B cell (primary cell): Measurements from ENCODE around the gene GDPD2. TPM values are rescaled to one million over a fixed set of nuclear protein-coding genes. Genes with fewer than 3 reads are reported as not detected.

Experiments
- ATAC-seq: fragments of 200-7000 bp; cut with Tn5 transposase; one replicate; pipeline ENCODE4 v1.10.0; 2021; ENCODE audit warnings: low read depth, mild to moderate bottlenecking, moderate number of reproducible peaks, moderate library complexity
- CTCF ChIA-PET: fragments of 350-600 bp; sonication (Branson Sonifier 250); formaldehyde crosslinking; loops from one replicate; lab custom pipeline; 2021; ENCODE audit warnings: antibody characterized with exemption, inconsistent platforms; lab: Charles Lee
- POLR2A ChIA-PET: fragments of 350-600 bp; sonication (Branson Sonifier 250); formaldehyde crosslinking; loops from one replicate; lab custom pipeline; 2021; ENCODE audit warnings: antibody characterized with exemption; lab: Charles Lee
- DNase-seq: peaks from one replicate; pipeline ENCODE4 v3.0.0; 2013
- H2AFZ ChIP-seq: 2 replicates; pipeline ENCODE4 v1.6.1; 2012; ENCODE audit warnings: mild to moderate bottlenecking, low read depth, low read length; ENCODE audit not compliant: insufficient read depth, poor library complexity, severe bottlenecking
- H3K27ac ChIP-seq, 2 donors: 1 replicate in 1 of 2; 2 replicates in 1 of 2; pipeline ENCODE4 v1.5.1; 2012 to 2013; ENCODE audit warnings: low read length in 2 of 2, mild to moderate bottlenecking in 2 of 2, moderate library complexity in 1 of 2
- H3K27me3 ChIP-seq, 4 experiments: fragments of 200-600 bp in 1 of 4; sonication (generic) in 1 of 4; replicated peaks in 1 of 4; 1 replicate in 2 of 4; 2 replicates in 2 of 4; pipeline versions ENCODE4 v1.6.1 to v1.7.0; 2013 to 2016; ENCODE audit warnings: low read length in 3 of 4, mild to moderate bottlenecking in 2 of 4, mixed read lengths in 1 of 4, moderate library complexity in 1 of 4; ENCODE audit not compliant: insufficient read depth in 4 of 4, control insufficient read depth in 3 of 4; ENCODE audit errors: control extremely low read depth in 1 of 4
- H3K36me3 ChIP-seq, 2 experiments: replicated peaks in 1 of 2; 1 replicate in 1 of 2; 2 replicates in 1 of 2; pipeline versions ENCODE4 v1.6.1 to v1.7.1; 2013; ENCODE audit warnings: low read length in 1 of 2; ENCODE audit not compliant: insufficient read depth in 2 of 2, control insufficient read depth in 1 of 2; ENCODE audit errors: control extremely low read depth in 1 of 2, extremely low read depth in 1 of 2
- H3K4me1 ChIP-seq, 2 donors: fragments of 200-600 bp in 1 of 2; sonication (generic) in 1 of 2; 1 replicate in 1 of 2; 2 replicates in 1 of 2; pipeline versions ENCODE4 v1.5.1 to v1.6.1; 2013 to 2017; ENCODE audit warnings: low read length in 2 of 2; ENCODE audit not compliant: control insufficient read depth in 2 of 2, insufficient read depth in 2 of 2
- H3K4me2 ChIP-seq: replicated peaks from 2 replicates; pipeline ENCODE3; 2012; ENCODE audit warnings: mild to moderate bottlenecking, low read depth, low read length; ENCODE audit not compliant: poor library complexity, severe bottlenecking
- H3K4me3 ChIP-seq, 5 experiments: fragments of 200-600 bp in 1 of 5; sonication (generic) in 1 of 5; 1 replicate in 3 of 5; 2 replicates in 2 of 5; pipeline versions ENCODE4 v1.5.1 to v1.7.0; 2011 to 2016; ENCODE audit warnings: low read length in 4 of 5, mild to moderate bottlenecking in 4 of 5, low read depth in 2 of 5, control low read depth in 1 of 5, moderate library complexity in 1 of 5; ENCODE audit not compliant: insufficient read depth in 1 of 5; ENCODE audit errors: control extremely low read depth in 1 of 5, extremely low read depth in 1 of 5
- H3K79me2 ChIP-seq: fragments of 200-600 bp; sonication (generic); one replicate; pipeline ENCODE4 v1.6.0; 2016; ENCODE audit warnings: low read length; ENCODE audit not compliant: control insufficient read depth, insufficient read depth
- H3K9ac ChIP-seq: fragments of 200-600 bp; sonication (generic); 2 replicates; pipeline ENCODE4 v1.6.1; 2017; ENCODE audit warnings: mild to moderate bottlenecking, low read length, moderate library complexity
- H3K9me3 ChIP-seq, 3 donors: one replicate each; pipeline versions ENCODE4 v1.6.1 to v1.7.1; 2013; ENCODE audit warnings: low read length in 2 of 3; ENCODE audit not compliant: control insufficient read depth in 2 of 3, insufficient read depth in 1 of 3; ENCODE audit errors: control extremely low read depth in 1 of 3
- H4K20me1 ChIP-seq: 2 replicates; pipeline ENCODE4 v1.6.0; 2012; ENCODE audit warnings: mild to moderate bottlenecking, low read length; ENCODE audit not compliant: insufficient read depth, control insufficient read depth, poor library complexity, severe bottlenecking
- H3K27ac Mint-ChIP-seq: one replicate; pipeline ENCODE4 v1.8.0; 2021; ENCODE audit warnings: mixed read lengths
- H3K27me3 Mint-ChIP-seq: one replicate; pipeline ENCODE4 v1.8.0; 2021; ENCODE audit warnings: mixed read lengths
- H3K4me1 Mint-ChIP-seq: one replicate; pipeline ENCODE4 v1.8.0; 2021; ENCODE audit warnings: mixed read lengths
- H3K4me3 Mint-ChIP-seq: one replicate; pipeline ENCODE4 v1.8.0; 2021; ENCODE audit warnings: mixed read lengths
- H3K9me3 Mint-ChIP-seq: one replicate; pipeline ENCODE4 v1.8.0; 2022; ENCODE audit warnings: mixed read lengths; ENCODE audit not compliant: insufficient read depth
- CTCF ChIP-seq: fragments of 200-600 bp; IDR thresholded peaks from one replicate; pipeline ENCODE4 v1.8.0; 2022; ENCODE audit warnings: antibody characterized with exemption, mild to moderate bottlenecking
- EZH2 ChIP-seq: IDR thresholded peaks from 2 replicates; pipeline ENCODE4 v1.6.1; 2012; ENCODE audit warnings: borderline replicate concordance, low read depth, mild to moderate bottlenecking, moderate library complexity, low read length; ENCODE audit not compliant: insufficient read depth, poor library complexity, severe bottlenecking
- WGBS: methylation state at CpG from one replicate; pipeline ENCODE4 v1.1.5; 2013; ENCODE audit warnings: missing lambda C conversion rate; ENCODE audit not compliant: insufficient coverage; 5-methylcytosine and 5-hydroxymethylcytosine counted together
- intact Hi-C: fragments of 100-400 bp; cut with micrococcal nuclease; formaldehyde crosslinking; loops from one replicate; pipeline ENCODE4 v1.10.0; 2022
- polyA plus RNA-seq: library from polyadenylated mRNA; depleted of rRNA; stranded (reverse); fragments of >200 nt; gene quantifications from 2 replicates; pipeline ENCODE4 v1.2.3, GENCODE V29; 2012
- total RNA-seq, 2 donors: library from RNA; stranded (reverse); fragments of 120-200 nt in 1 of 2; gene quantifications; 1 replicate in 1 of 2; 2 replicates in 1 of 2; pipeline versions ENCODE4 v1.2.3 to v1.2.4, GENCODE V29; 2013 to 2022

GDPD2 gene
- total and polyA plus RNA-seq, 2 donors (not counting 1 experiment from before 2014, with no cell fraction given), result not detected

GRCh38 chrX:70479247-70479921, 56.3 kb downstream of the GDPD2 start:
- CTCF ChIA-PET, result no interaction called here
- H3K27ac Mint-ChIP-seq, result no peak overlapping the region
- intact Hi-C loops, result no loop called here
- H3K9me3 ChIP-seq, result no peaks in the 10 kb centered on the region
- no peaks in the 10 kb centered on the region for H3K27me3 ChIP-seq
- H3K9ac ChIP-seq, result no peak overlapping the region
- no peak overlapping the region for H3K4me3 ChIP-seq
- H3K9me3 Mint-ChIP-seq, result no peaks in the 10 kb centered on the region
- POLR2A ChIA-PET, result no interaction called here
- H2AFZ ChIP-seq, result no peak overlapping the region
- ATAC-seq (no peak), DNase-seq (no peak)
- 100% methylated on average over 1 of the region's 4 CpGs for WGBS
- H3K36me3 ChIP-seq, result no peaks in the 10 kb centered on the region
- peaks cover 1% of the 10 kb centered on the region for H3K4me1 Mint-ChIP-seq
- H3K4me3 Mint-ChIP-seq, result no peak overlapping the region
- H4K20me1 ChIP-seq, result no peaks in the 10 kb centered on the region
- H3K4me1 ChIP-seq, result no peaks in the 10 kb centered on the region
- TF ChIP-seq EZH2 (no peak), CTCF (no peak)
- H3K27me3 Mint-ChIP-seq, result no peaks in the 10 kb centered on the region
- no peak overlapping the region for H3K27ac ChIP-seq
- H3K4me2 ChIP-seq, result no peak overlapping the region
- H3K79me2 ChIP-seq, result no peaks in the 10 kb centered on the region

- Mint-ChIP-seq H3K9me3 (no peaks in the 10 kb centered on the region), H3K27ac (no peak overlapping the region), H3K27me3 (no peaks in the 10 kb centered on the region), H3K4me1 (no peaks in the 10 kb centered on the region), H3K4me3 (no peak overlapping the region)
- H3K4me1 ChIP-seq, result no peaks in the 10 kb centered on the region
- intact Hi-C loops, result no loop called here
- no peak for TF ChIP-seq CTCF
- TF ChIP-seq EZH2, result no peak
- H3K9me3 ChIP-seq, result no peaks in the 10 kb centered on the region
- H3K36me3 ChIP-seq, result no peaks in the 10 kb centered on the region
- H3K79me2 ChIP-seq, result no peaks in the 10 kb centered on the region
- H3K27ac ChIP-seq, result no peak overlapping the region
- no peak overlapping the region for H2AFZ ChIP-seq
- no peak overlapping the region for H3K4me2 ChIP-seq
- ChIA-PET CTCF (no interaction called here), POLR2A (no interaction called here)
- no peaks in the 10 kb centered on the region for H4K20me1 ChIP-seq
- no peak for DNase-seq
- no peak overlapping the region for H3K9ac ChIP-seq
- ATAC-seq, result no peak
- H3K27me3 ChIP-seq, result no peaks in the 10 kb centered on the region
- no peak overlapping the region for H3K4me3 ChIP-seq
- 50% methylated on average over 2 of the region's 6 CpGs for WGBS
These were observed 57.0 kb downstream of the GDPD2 start for GRCh38 chrX:70479922-70480659.
